ENCODE results near the gene MUC5AC.

MUC5AC gene

GRCh38 chr11:1234054-1234720 lies 76.4 kb downstream of the MUC5AC start:
- no peak for TF ChIP-seq CTCF (IDR thresholded peaks at IDR 0.05; ENCODE audit: low read depth, low read length, missing control alignments)
- in situ Hi-C loops (cut with HindIII; ENCODE audit: low sequenced_read_pairs) = no loop called here
- H3K4me3 ChIP-seq (ENCODE audit: low read depth, low read length) = no peak overlapping the region
- DNase-seq (ENCODE audit: low read depth) = no peak

GRCh38 chr11:1234771-1235305 lies 77.1 kb downstream of the MUC5AC start:
- in situ Hi-C loops (cut with HindIII; ENCODE audit: low sequenced_read_pairs) = no loop called here
- no peak overlapping the region for H3K4me3 ChIP-seq (ENCODE audit: low read depth, low read length)
- no peak for TF ChIP-seq CTCF (IDR thresholded peaks at IDR 0.05; ENCODE audit: low read depth, low read length, missing control alignments)
- no peak for DNase-seq (ENCODE audit: low read depth)

GRCh38 chr11:1235306-1235900 lies 77.7 kb downstream of the MUC5AC start:
- TF ChIP-seq CTCF (IDR thresholded peaks at IDR 0.05; ENCODE audit: low read depth, low read length, missing control alignments) = no peak
- DNase-seq (ENCODE audit: low read depth) = no peak
- H3K4me3 ChIP-seq (ENCODE audit: low read depth, low read length) = no peak overlapping the region
- in situ Hi-C loops (cut with HindIII; ENCODE audit: low sequenced_read_pairs) = no loop called here

GRCh38 chr11:1235901-1236315 lies 78.2 kb downstream of the MUC5AC start:
- H3K4me3 ChIP-seq (ENCODE audit: low read depth, low read length) = no peak overlapping the region
- in situ Hi-C loops (cut with HindIII; ENCODE audit: low sequenced_read_pairs) = no loop called here
- TF ChIP-seq CTCF (IDR thresholded peaks at IDR 0.05; ENCODE audit: low read depth, low read length, missing control alignments) = no peak
- DNase-seq (ENCODE audit: low read depth) = no peak

GRCh38 chr11:1236316-1237127 lies 78.8 kb downstream of the MUC5AC start:
- in situ Hi-C loops (cut with HindIII; ENCODE audit: low sequenced_read_pairs) = no loop called here
- no peak overlapping the region for H3K4me3 ChIP-seq (ENCODE audit: low read depth, low read length)
- TF ChIP-seq CTCF (IDR thresholded peaks at IDR 0.05; ENCODE audit: low read depth, low read length, missing control alignments) = no peak
- DNase-seq (ENCODE audit: low read depth) = no peak

GRCh38 chr11:1237128-1237580 lies 79.4 kb downstream of the MUC5AC start:
- H3K4me3 ChIP-seq (ENCODE audit: low read depth, low read length) = no peak overlapping the region
- DNase-seq (ENCODE audit: low read depth) = no peak
- in situ Hi-C loops (cut with HindIII; ENCODE audit: low sequenced_read_pairs) = no loop called here
- no peak for TF ChIP-seq CTCF (IDR thresholded peaks at IDR 0.05; ENCODE audit: low read depth, low read length, missing control alignments)
